Keratinocyte (primary cell): ENCODE measurements around the gene VPS13A. TPM values are rescaled to one million over a fixed set of nuclear protein-coding genes. Genes with fewer than 3 reads are reported as not detected.

Experiments
- DNase-seq: peaks from one replicate; pipeline ENCODE4 v3.0.0-alpha.2; 2011; ENCODE audit warnings: low read depth, missing footprints, low spot score
- FAIRE-seq: peaks from 2 replicates; lab custom pipeline; 2011; peaks lifted over from hg19 to GRCh38; lab: Jason Lieb, UNC
- H2AFZ ChIP-seq: 2 replicates; pipeline ENCODE4 v1.6.0; 2012; ENCODE audit warnings: low read length, control low read depth, inconsistent platforms; ENCODE audit not compliant: control insufficient read depth
- H3K27ac ChIP-seq: 2 replicates; pipeline ENCODE4 v1.5.1; 2011; ENCODE audit warnings: low read length; ENCODE audit not compliant: control insufficient read depth, insufficient read depth
- H3K27me3 ChIP-seq: 3 replicates; pipeline ENCODE4 v1.6.0; 2011; ENCODE audit warnings: low read length; ENCODE audit not compliant: control insufficient read depth, insufficient read depth; ENCODE audit errors: extremely low read depth
- H3K36me3 ChIP-seq, 2 experiments: 2 replicates in 1 of 2; 3 replicates in 1 of 2; pipeline ENCODE4 v1.5.1; 2011; ENCODE audit warnings: low read length in 2 of 2, mild to moderate bottlenecking in 1 of 2; ENCODE audit not compliant: control insufficient read depth in 2 of 2, insufficient read depth in 2 of 2; ENCODE audit errors: extremely low read depth in 1 of 2
- H3K4me1 ChIP-seq: 3 replicates; pipeline ENCODE4 v1.5.1; 2011; ENCODE audit warnings: low read length; ENCODE audit not compliant: control insufficient read depth, insufficient read depth; ENCODE audit errors: extremely low read depth
- H3K4me2 ChIP-seq: 3 replicates; pipeline ENCODE4 v1.6.0; 2011; ENCODE audit warnings: low read depth, low read length; ENCODE audit not compliant: control insufficient read depth, insufficient read depth; ENCODE audit errors: extremely low read depth
- H3K4me3 ChIP-seq, 3 experiments: fragments of 200-600 bp in 1 of 3; sonication (generic) in 1 of 3; 2 replicates in 2 of 3; 3 replicates in 1 of 3; pipeline ENCODE4 v1.5.1; 2011 to 2016; ENCODE audit warnings: low read length in 3 of 3, mild to moderate bottlenecking in 3 of 3, control low read depth in 2 of 3, inconsistent platforms in 1 of 3, low read depth in 1 of 3, mixed read lengths in 1 of 3, mixed run types in 1 of 3, moderate library complexity in 1 of 3; ENCODE audit not compliant: control insufficient read depth in 2 of 3, insufficient read depth in 2 of 3; ENCODE audit errors: extremely low read depth in 1 of 3
- H3K79me2 ChIP-seq: 2 replicates; pipeline ENCODE4 v1.6.0; 2012; ENCODE audit warnings: low read length; ENCODE audit not compliant: control insufficient read depth, insufficient read depth
- H3K9ac ChIP-seq: 3 replicates; pipeline ENCODE4 v1.6.0; 2011; ENCODE audit warnings: low read length; ENCODE audit not compliant: control insufficient read depth, insufficient read depth; ENCODE audit errors: extremely low read depth
- H3K9me1 ChIP-seq: 3 replicates; pipeline ENCODE4 v1.6.0; 2011; ENCODE audit warnings: low read length; ENCODE audit not compliant: control insufficient read depth, insufficient read depth; ENCODE audit errors: extremely low read depth
- H3K9me3 ChIP-seq: 2 replicates; pipeline ENCODE4 v1.5.1; 2012; ENCODE audit warnings: low read depth, low read length; ENCODE audit not compliant: control insufficient read depth
- H4K20me1 ChIP-seq: 3 replicates; pipeline ENCODE4 v1.6.0; 2011; ENCODE audit warnings: low read length; ENCODE audit not compliant: control insufficient read depth, insufficient read depth; ENCODE audit errors: extremely low read depth
- CTCF ChIP-seq, 3 experiments: IDR thresholded peaks in 1 of 3; conservative IDR thresholded peaks in 1 of 3; optimal IDR thresholded peaks in 1 of 3; 2 replicates in 2 of 3; 3 replicates in 1 of 3; pipeline versions ENCODE3 to v1.5.1; 2011; ENCODE audit warnings: low read length in 3 of 3, mild to moderate bottlenecking in 3 of 3, moderate library complexity in 2 of 3, control low read depth in 1 of 3, inconsistent platforms in 1 of 3; ENCODE audit not compliant: insufficient read depth in 2 of 3; ENCODE audit errors: extremely low read depth in 1 of 3
- EZH2 ChIP-seq: IDR thresholded peaks from one replicate; pipeline ENCODE4 v1.6.1; 2012; ENCODE audit warnings: inconsistent platforms, mild to moderate bottlenecking, low read length, moderate library complexity
- dilution Hi-C: fragments of 300-500 bp; cut with MboI; formaldehyde crosslinking; loops from one replicate; pipeline ENCODE4 v1.7.0; 2020; ENCODE audit warnings: low sequenced_read_pairs; ENCODE audit not compliant: extremely low pct_ligation_motif_present
- polyA plus RNA-seq, 5 experiments: library from polyadenylated mRNA; depleted of rRNA in 3 of 5; stranded (reverse) in 3 of 5; stranded (forward) in 1 of 5; unstranded in 1 of 5; fragments of >200 nt; gene quantifications; 1 replicate in 1 of 5; 2 replicates in 3 of 5; 3 replicates in 1 of 5; pipeline versions ENCODE4 v1.2.1 to v1.2.3, GENCODE V29; 2011 to 2012; ENCODE audit warnings: missing spikeins in 2 of 5, low read depth in 1 of 5, low replicate concordance in 1 of 5

VPS13A gene
- polyA plus RNA-seq, 1 donor (not counting 4 experiments of a cell fraction or from before 2014, with no cell fraction given): 55.3 TPM

- FAIRE-seq (no peak), DNase-seq (no peak)
- Histone ChIP-seq H3K9me3 (no peaks in the 10 kb centered on the region), H2AFZ (no peak overlapping the region), H3K4me3 (no peak overlapping the region), H3K27me3 (no peaks in the 10 kb centered on the region), H3K4me2 (no peak overlapping the region), H3K9ac (no peak overlapping the region), H3K4me1 (no peaks in the 10 kb centered on the region), H3K9me1 (no peaks in the 10 kb centered on the region), H3K36me3 (no peaks in the 10 kb centered on the region), H4K20me1 (no peaks in the 10 kb centered on the region), H3K27ac (no peak overlapping the region), H3K79me2 (no peaks in the 10 kb centered on the region)
- dilution Hi-C loops: no loop called here
- no peak for TF ChIP-seq EZH2
- no peak for TF ChIP-seq CTCF (optimal IDR thresholded peaks at IDR 0.05 in 1 of 3, IDR thresholded peaks at IDR 0.05 in 1 of 3, conservative IDR thresholded peaks at IDR 0.05 in 1 of 3; ENCODE audit: extremely low read depth in 1 of 3, insufficient read depth in 2 of 3, low read length in 3 of 3)
These were observed 106.7 kb downstream of the VPS13A start for GRCh38 chr9:77283991-77284390.

DNA sequence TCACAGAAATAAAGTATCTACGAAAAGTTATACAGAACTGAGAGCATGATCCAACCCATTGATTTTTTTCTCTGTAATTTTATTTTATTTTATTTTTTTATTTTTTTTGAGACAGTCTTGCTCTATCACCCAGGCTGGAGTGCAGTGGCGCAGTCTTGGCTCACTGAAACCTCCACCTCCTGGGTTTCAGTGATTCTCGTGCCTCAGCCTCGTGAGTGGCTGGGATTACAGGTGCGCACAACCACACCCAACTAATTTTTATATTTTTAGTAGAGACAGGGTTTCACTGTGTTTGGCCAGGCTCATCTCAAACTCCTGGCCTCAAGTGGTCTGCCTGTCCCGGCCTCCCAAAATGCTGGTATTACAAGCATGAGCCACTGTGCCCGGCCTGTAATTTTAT is 107.3 kb downstream of the VPS13A start:
- Histone ChIP-seq H3K9me1 (no peaks in the 10 kb centered on the region), H3K4me3 (no peak overlapping the region), H3K27me3 (no peaks in the 10 kb centered on the region), H3K79me2 (no peaks in the 10 kb centered on the region), H3K36me3 (no peaks in the 10 kb centered on the region), H4K20me1 (no peaks in the 10 kb centered on the region), H3K27ac (no peak overlapping the region), H3K9me3 (no peaks in the 10 kb centered on the region), H3K9ac (no peak overlapping the region), H3K4me1 (no peaks in the 10 kb centered on the region), H2AFZ (no peak overlapping the region), H3K4me2 (no peak overlapping the region)
- DNase-seq (no peak), FAIRE-seq (no peak)
- dilution Hi-C loops: no loop called here
- TF ChIP-seq EZH2 (no peak), CTCF (optimal IDR thresholded peaks at IDR 0.05 in 1 of 3, IDR thresholded peaks at IDR 0.05 in 1 of 3, conservative IDR thresholded peaks at IDR 0.05 in 1 of 3; ENCODE audit: extremely low read depth in 1 of 3, insufficient read depth in 2 of 3, low read length in 3 of 3) (no peak)
